GM12878 (cell line): ENCODE results near the gene TIPARP. TPM values are rescaled to one million over a fixed set of nuclear protein-coding genes. Genes with fewer than 3 reads are reported as not detected.

Source experiments
- CTCF ChIP-seq, 3 experiments: IDR thresholded peaks in 2 of 3; conservative IDR thresholded peaks in 1 of 3; 2 replicates each; pipeline ENCODE4 v1.5.1; 2011; ENCODE audit warnings: low read depth in 3 of 3, low read length in 3 of 3, mild to moderate bottlenecking in 3 of 3, control low read depth in 2 of 3, moderate library complexity in 2 of 3, inconsistent platforms in 1 of 3, mixed read lengths in 1 of 3; ENCODE audit not compliant: control insufficient read depth in 2 of 3, insufficient read depth in 1 of 3; ENCODE audit errors: extremely low read depth in 1 of 3
- DPF2 ChIP-seq: fragments of 450-650 bp; IDR thresholded peaks from 2 replicates; pipeline ENCODE4 v1.6.1; 2017; ENCODE audit warnings: mild to moderate bottlenecking
- JUND ChIP-seq: IDR thresholded peaks from 2 replicates; pipeline ENCODE4 v1.6.1; 2012; ENCODE audit warnings: low read depth, mild to moderate bottlenecking, low read length, improper control_type of control experiment, moderate library complexity
- KAT2A ChIP-seq: conservative IDR thresholded peaks from 2 replicates; pipeline ENCODE4 v1.6.1; 2011; ENCODE audit warnings: low read depth, low read length; ENCODE audit not compliant: control insufficient read depth
- MYB ChIP-seq: fragments of 150-350 bp; IDR thresholded peaks from 2 replicates; pipeline ENCODE4 v1.6.1; 2014; ENCODE audit warnings: mild to moderate bottlenecking, low read depth, low read length, borderline replicate concordance
- NFXL1 ChIP-seq: fragments of 450-650 bp; IDR thresholded peaks from 2 replicates; pipeline ENCODE4 v1.6.1; 2017; ENCODE audit warnings: antibody characterized with exemption, mild to moderate bottlenecking, borderline replicate concordance
- NKRF ChIP-seq: fragments of 450-650 bp; conservative IDR thresholded peaks from 2 replicates; pipeline ENCODE4 v1.6.1; 2017; ENCODE audit warnings: mild to moderate bottlenecking, moderate library complexity
- NR2C2 ChIP-seq: IDR thresholded peaks from 2 replicates; pipeline ENCODE4 v1.6.1; 2011; ENCODE audit warnings: borderline replicate concordance, low read depth; ENCODE audit not compliant: control insufficient read depth, insufficient read length
- PML ChIP-seq: IDR thresholded peaks from 2 replicates; pipeline ENCODE4 v1.6.1; 2012; ENCODE audit warnings: low read length, inconsistent platforms
- SUPT20H ChIP-seq: IDR thresholded peaks from 2 replicates; pipeline ENCODE4 v1.6.1; 2011; ENCODE audit warnings: low read depth, mild to moderate bottlenecking, low read length, moderate library complexity, borderline replicate concordance; ENCODE audit not compliant: control insufficient read depth
- TCF12 ChIP-seq: IDR thresholded peaks from 2 replicates; pipeline ENCODE4 v1.6.1; 2011; ENCODE audit warnings: low read depth, mild to moderate bottlenecking, low read length
- ZNF217 ChIP-seq: fragments of 450-650 bp; IDR thresholded peaks from 2 replicates; pipeline ENCODE4 v1.6.1; 2017; ENCODE audit warnings: antibody characterized with exemption, mild to moderate bottlenecking
- ZZZ3 ChIP-seq: IDR thresholded peaks from 2 replicates; pipeline ENCODE4 v1.6.1; 2011; ENCODE audit warnings: low read depth; ENCODE audit not compliant: control insufficient read depth, insufficient read length
- polyA plus RNA-seq, 11 experiments: library from polyadenylated mRNA; depleted of rRNA in 4 of 11; unstranded in 6 of 11; stranded (reverse) in 5 of 11; fragments of >200 nt; fragmentation: Nextera tagmentation in 4 of 11; fragmentation: Illumina TruSeq in 1 of 11; extraction: Ambion mirVana in 4 of 11; extraction: Trizol in 1 of 11; gene quantifications; 1 replicate in 1 of 11; 2 replicates in 10 of 11; pipeline versions ENCODE4 v1.2.1 to v1.2.3, GENCODE V29; 2011 to 2016; ENCODE audit warnings: inconsistent platforms in 2 of 11, missing spikeins in 2 of 11, low read depth in 1 of 11
- total RNA-seq, 4 experiments: library from RNA; depleted of rRNA in 3 of 4; stranded (reverse); fragments of >200 nt in 3 of 4; fragmentation: Illumina TruSeq in 1 of 4; extraction: Trizol in 1 of 4; gene quantifications; 2 replicates each; pipeline versions ENCODE4 v1.2.1 to v1.2.3, GENCODE V29; 2013 to 2021
- TF ChIP-seq, protein P1 (sequence below): IDR thresholded peaks from 2 replicates; pipeline ENCODE4 v1.6.1; 2011; ENCODE audit warnings: borderline replicate concordance, low read depth, mild to moderate bottlenecking, moderate library complexity, low read length; ENCODE audit not compliant: insufficient read depth, poor library complexity, severe bottlenecking
- TF ChIP-seq, protein P2 (sequence below): fragments of 450-650 bp; formaldehyde crosslinking; IDR thresholded peaks from 2 replicates; pipeline ENCODE4 v1.4.0; 2020; ENCODE audit warnings: mild to moderate bottlenecking, moderate library complexity

Gene TIPARP
- total and polyA plus RNA-seq, 10 of the 15 experiments (the other 5 are each of a cell fraction or from before 2014, with no cell fraction given): 3.2 to 21.5 (median 12.0) TPM

GRCh38 chr3:156674911-156675829, 780 bp downstream of the TIPARP start (continued):
- peak; percentile 85 for TF ChIP-seq NKRF
- no peak for TF ChIP-seq KAT2A
- TF ChIP-seq NR2C2: no peak
- no peak for TF ChIP-seq TCF12
- no peak for TF ChIP-seq MYB
- no peak for TF ChIP-seq SUPT20H
- no peak for TF ChIP-seq DPF2
- TF ChIP-seq JUND: no peak
- TF ChIP-seq, protein P1, sequence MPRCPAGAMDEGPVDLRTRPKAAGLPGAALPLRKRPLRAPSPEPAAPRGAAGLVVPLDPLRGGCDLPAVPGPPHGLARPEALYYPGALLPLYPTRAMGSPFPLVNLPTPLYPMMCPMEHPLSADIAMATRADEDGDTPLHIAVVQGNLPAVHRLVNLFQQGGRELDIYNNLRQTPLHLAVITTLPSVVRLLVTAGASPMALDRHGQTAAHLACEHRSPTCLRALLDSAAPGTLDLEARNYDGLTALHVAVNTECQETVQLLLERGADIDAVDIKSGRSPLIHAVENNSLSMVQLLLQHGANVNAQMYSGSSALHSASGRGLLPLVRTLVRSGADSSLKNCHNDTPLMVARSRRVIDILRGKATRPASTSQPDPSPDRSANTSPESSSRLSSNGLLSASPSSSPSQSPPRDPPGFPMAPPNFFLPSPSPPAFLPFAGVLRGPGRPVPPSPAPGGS: no peak
- TF ChIP-seq PML: no peak
- no peak for TF ChIP-seq NFXL1
- peak in 2 of 3 experiments; percentile 33 to 46; a peak in 4 of 6 replicates for TF ChIP-seq CTCF (IDR thresholded peaks at IDR 0.05 in 2 of 3, conservative IDR thresholded peaks at IDR 0.05 in 1 of 3; ENCODE audit: control insufficient read depth in 2 of 3, extremely low read depth in 1 of 3, insufficient read depth in 1 of 3, low read depth in 3 of 3, low read length in 3 of 3)
- TF ChIP-seq, protein P2, sequence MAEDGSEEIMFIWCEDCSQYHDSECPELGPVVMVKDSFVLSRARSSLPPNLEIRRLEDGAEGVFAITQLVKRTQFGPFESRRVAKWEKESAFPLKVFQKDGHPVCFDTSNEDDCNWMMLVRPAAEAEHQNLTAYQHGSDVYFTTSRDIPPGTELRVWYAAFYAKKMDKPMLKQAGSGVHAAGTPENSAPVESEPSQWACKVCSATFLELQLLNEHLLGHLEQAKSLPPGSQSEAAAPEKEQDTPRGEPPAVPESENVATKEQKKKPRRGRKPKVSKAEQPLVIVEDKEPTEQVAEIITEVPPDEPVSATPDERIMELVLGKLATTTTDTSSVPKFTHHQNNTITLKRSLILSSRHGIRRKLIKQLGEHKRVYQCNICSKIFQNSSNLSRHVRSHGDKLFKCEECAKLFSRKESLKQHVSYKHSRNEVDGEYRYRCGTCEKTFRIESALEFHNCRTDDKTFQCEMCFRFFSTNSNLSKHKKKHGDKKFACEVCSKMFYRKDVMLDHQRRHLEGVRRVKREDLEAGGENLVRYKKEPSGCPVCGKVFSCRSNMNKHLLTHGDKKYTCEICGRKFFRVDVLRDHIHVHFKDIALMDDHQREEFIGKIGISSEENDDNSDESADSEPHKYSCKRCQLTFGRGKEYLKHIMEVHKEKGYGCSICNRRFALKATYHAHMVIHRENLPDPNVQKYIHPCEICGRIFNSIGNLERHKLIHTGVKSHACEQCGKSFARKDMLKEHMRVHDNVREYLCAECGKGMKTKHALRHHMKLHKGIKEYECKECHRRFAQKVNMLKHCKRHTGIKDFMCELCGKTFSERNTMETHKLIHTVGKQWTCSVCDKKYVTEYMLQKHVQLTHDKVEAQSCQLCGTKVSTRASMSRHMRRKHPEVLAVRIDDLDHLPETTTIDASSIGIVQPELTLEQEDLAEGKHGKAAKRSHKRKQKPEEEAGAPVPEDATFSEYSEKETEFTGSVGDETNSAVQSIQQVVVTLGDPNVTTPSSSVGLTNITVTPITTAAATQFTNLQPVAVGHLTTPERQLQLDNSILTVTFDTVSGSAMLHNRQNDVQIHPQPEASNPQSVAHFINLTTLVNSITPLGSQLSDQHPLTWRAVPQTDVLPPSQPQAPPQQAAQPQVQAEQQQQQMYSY: no peak
- peak; percentile 98 for TF ChIP-seq ZNF217
- TF ChIP-seq ZZZ3: no peak
